K562 (cell line): Measurements from ENCODE around the gene CLDN5. TPM values are rescaled to one million over a fixed set of nuclear protein-coding genes. Genes with fewer than 3 reads are reported as not detected.

Experiments used
- ATAC-seq: fragments of 200-7000 bp; cut with Tn5 transposase; 3 replicates; pipeline ENCODE4 v1.9.1; 2020; ENCODE audit warnings: moderate library complexity
- BruUV-seq: library from RNA; stranded (reverse); fragments of 400-500 nt; replicated peaks from 2 replicates; lab custom pipeline; 2021; lab: Mats Ljungman, UMichigan
- CTCF ChIA-PET: fragments of 300-600 bp; formaldehyde crosslinking; extraction: SDS; loops from one replicate; lab custom pipeline; 2021; ENCODE audit warnings: low intra/inter-chr PET ratio; lab: Yijun Ruan, JAX
- POLR2A ChIA-PET: fragments of 300-600, 350-650 bp; sonication (Branson Sonifier 250); formaldehyde crosslinking; extraction: SDS; loops from one replicate; lab custom pipeline; 2021; ENCODE audit warnings: antibody characterized with exemption, inconsistent platforms; lab: Yijun Ruan, JAX
- DNase-seq, 4 experiments: peaks; one replicate each; pipeline versions ENCODE4 v3.0.0 to v3.0.0-alpha.2; 2011 to 2018; ENCODE audit warnings: low spot score in 3 of 4, mixed read lengths in 3 of 4; ENCODE audit errors: extremely low read depth in 1 of 4
- FAIRE-seq: peaks from 2 replicates; lab custom pipeline; 2011; peaks lifted over from hg19 to GRCh38; lab: Jason Lieb, UNC
- H2AFZ ChIP-seq: 2 replicates; pipeline ENCODE4 v1.6.0; 2011; ENCODE audit warnings: low read depth, low read length, control low read depth, inconsistent platforms
- H3K27ac ChIP-seq: fragments of 200-600 bp; 3 replicates; pipeline ENCODE4 v1.8.0; 2011; ENCODE audit warnings: low read depth, mild to moderate bottlenecking, control low read depth, inconsistent platforms, low read length, moderate library complexity, mixed read lengths; ENCODE audit errors: extremely low read depth
- H3K27me3 ChIP-seq, 2 experiments: fragments of 300-600 bp in 1 of 2; 2 replicates in 1 of 2; 3 replicates in 1 of 2; pipeline versions ENCODE4 v1.6.0 to v1.8.0; 2011; ENCODE audit warnings: inconsistent platforms in 2 of 2, low read length in 2 of 2, mild to moderate bottlenecking in 1 of 2, mixed read lengths in 1 of 2, moderate library complexity in 1 of 2; ENCODE audit not compliant: control insufficient read depth in 2 of 2, insufficient read depth in 2 of 2
- H3K36me3 ChIP-seq: fragments of 300-600 bp; 3 replicates; pipeline ENCODE4 v1.8.0; 2011; ENCODE audit warnings: mild to moderate bottlenecking, low read length, inconsistent platforms; ENCODE audit not compliant: control insufficient read depth, insufficient read depth
- H3K4me1 ChIP-seq, 2 experiments: fragments of 200-600 bp in 1 of 2; replicated peaks in 1 of 2; 2 replicates in 1 of 2; 3 replicates in 1 of 2; pipeline versions ENCODE4 v1.5.1 to v1.8.0; 2011; ENCODE audit warnings: inconsistent platforms in 2 of 2, low read length in 2 of 2, mild to moderate bottlenecking in 1 of 2, mixed read lengths in 1 of 2, moderate library complexity in 1 of 2; ENCODE audit not compliant: control insufficient read depth in 2 of 2, insufficient read depth in 2 of 2
- H3K4me2 ChIP-seq: 2 replicates; pipeline ENCODE4 v1.6.1; 2011; ENCODE audit warnings: low read length, control low read depth, inconsistent platforms, mixed read lengths; ENCODE audit not compliant: insufficient read depth
- H3K4me3 ChIP-seq: fragments of 200-600 bp; sonication (generic), shearing (Covaris generic); 2 replicates; pipeline ENCODE4 v1.5.1; 2016; ENCODE audit warnings: control low read depth, inconsistent platforms
- H3K79me2 ChIP-seq: fragments of 200-600 bp; 3 replicates; pipeline ENCODE4 v1.8.0; 2011; ENCODE audit warnings: low read length, inconsistent platforms; ENCODE audit not compliant: control insufficient read depth, insufficient read depth
- H3K9ac ChIP-seq, 2 experiments: 2 replicates each; pipeline versions ENCODE4 v1.6.0 to v1.6.1; 2011; ENCODE audit warnings: low read depth in 2 of 2, low read length in 2 of 2, control low read depth in 1 of 2, inconsistent platforms in 1 of 2, mild to moderate bottlenecking in 1 of 2, mixed read lengths in 1 of 2; ENCODE audit not compliant: insufficient read depth in 1 of 2
- H3K9me1 ChIP-seq: one replicate; pipeline ENCODE4 v1.6.0; 2011; ENCODE audit warnings: inconsistent platforms, mild to moderate bottlenecking, low read length, moderate library complexity; ENCODE audit not compliant: control insufficient read depth, insufficient read depth
- H3K9me3 ChIP-seq: replicated peaks from 2 replicates; pipeline ENCODE4 v1.5.1; 2011; ENCODE audit warnings: low read depth, low read length, inconsistent platforms; ENCODE audit not compliant: control insufficient read depth, insufficient read depth
- H4K20me1 ChIP-seq: replicated peaks from 2 replicates; pipeline ENCODE4 v1.6.1; 2011; ENCODE audit warnings: low read length, inconsistent platforms, mixed read lengths; ENCODE audit not compliant: control insufficient read depth, insufficient read depth
- CBX8 ChIP-seq: fragments of 200-600 bp; sonication (generic); IDR thresholded peaks from 2 replicates; pipeline ENCODE4 v1.6.1; 2012; ENCODE audit warnings: borderline replicate concordance, mixed run types, low read depth, mild to moderate bottlenecking, moderate library complexity, mixed read lengths, low read length, control low read depth, inconsistent platforms; ENCODE audit not compliant: poor library complexity, severe bottlenecking; ENCODE audit errors: extremely low read depth
- CEBPG ChIP-seq, 3 experiments: fragments of 200-800 bp in 1 of 3; sonication (Bioruptor generic) in 1 of 3; sonication (generic) in 1 of 3; formaldehyde crosslinking in 1 of 3; IDR thresholded peaks in 2 of 3; conservative IDR thresholded peaks in 1 of 3; 2 replicates each; pipeline versions ENCODE4 v1.6.1 to v1.8.0; 2016 to 2022; ENCODE audit warnings: missing compliant biosample characterization in 2 of 3, missing genetic modification characterization in 2 of 3, mild to moderate bottlenecking in 1 of 3, missing genetic modification reagents in 1 of 3
- CREBBP ChIP-seq: IDR thresholded peaks from one replicate; pipeline ENCODE4 v1.6.1; 2012; ENCODE audit warnings: low read depth, mild to moderate bottlenecking, control low read depth, inconsistent platforms, low read length
- CREM ChIP-seq: IDR thresholded peaks from 2 replicates; pipeline ENCODE4 v1.6.1; 2014; ENCODE audit warnings: antibody characterized with exemption, low read depth
- MYC ChIP-seq, 2 experiments: fragments of 250-450 bp in 1 of 2; sonication (Bioruptor Pico) in 1 of 2; IDR thresholded peaks; 2 replicates each; pipeline versions ENCODE4 v1.5.1 to v1.6.1; 2012 to 2021; ENCODE audit warnings: low read depth in 2 of 2, borderline replicate concordance in 1 of 2, improper control_type of control experiment in 1 of 2, low read length in 1 of 2, mild to moderate bottlenecking in 1 of 2, moderate library complexity in 1 of 2
- MYNN ChIP-seq, 2 experiments: sonication (generic); formaldehyde crosslinking in 1 of 2; IDR thresholded peaks; 2 replicates each; pipeline versions ENCODE4 v1.5.0 to v1.6.1; 2016 to 2020; ENCODE audit warnings: antibody characterized with exemption in 1 of 2, missing genetic modification reagents in 1 of 2
- NFATC3 ChIP-seq: fragments of 450-650 bp; IDR thresholded peaks from 2 replicates; pipeline ENCODE4 v1.6.1; 2017; ENCODE audit warnings: mild to moderate bottlenecking
- NFXL1 ChIP-seq: fragments of 450-650 bp; formaldehyde crosslinking; IDR thresholded peaks from 2 replicates; pipeline ENCODE4 v1.4.0; 2021; ENCODE audit warnings: mild to moderate bottlenecking
- NONO ChIP-seq, 2 experiments: fragments of 200-400 bp in 1 of 2; fragments of 450-650 bp in 1 of 2; formaldehyde crosslinking in 1 of 2; IDR thresholded peaks; 2 replicates each; pipeline ENCODE4 v1.6.1; 2017; ENCODE audit warnings: low read depth in 2 of 2, mild to moderate bottlenecking in 2 of 2, moderate library complexity in 2 of 2, low read length in 1 of 2
- PCBP1 ChIP-seq: fragments of 200-400 bp; formaldehyde crosslinking; IDR thresholded peaks from 2 replicates; pipeline ENCODE4 v1.6.1; 2018; ENCODE audit warnings: mild to moderate bottlenecking, low read depth, low read length; ENCODE audit not compliant: poor library complexity, severe bottlenecking
- POLR2A ChIP-seq: fragments of 450-650 bp; conservative IDR thresholded peaks from 2 replicates; pipeline ENCODE4 v1.6.1; 2016
- POLR2B ChIP-seq: fragments of 450-650 bp; IDR thresholded peaks from 2 replicates; pipeline ENCODE4 v1.6.1; 2018; ENCODE audit warnings: low read depth; ENCODE audit not compliant: partially characterized antibody
- PURB ChIP-seq: sonication (generic); formaldehyde crosslinking; IDR thresholded peaks from 2 replicates; pipeline ENCODE4 v1.9.0; 2021; ENCODE audit warnings: low read depth, mild to moderate bottlenecking, missing genetic modification reagents
- SUPT5H ChIP-seq: fragments of 450-650 bp; IDR thresholded peaks from 2 replicates; pipeline ENCODE4 v1.6.1; 2016
- TEAD4 ChIP-seq, 2 experiments: sonication (generic) in 1 of 2; formaldehyde crosslinking in 1 of 2; IDR thresholded peaks; 2 replicates each; pipeline versions ENCODE4 v1.6.1 to v1.8.0; 2012 to 2022; ENCODE audit warnings: borderline replicate concordance in 1 of 2, inconsistent platforms in 1 of 2, low read length in 1 of 2, mild to moderate bottlenecking in 1 of 2, missing genetic modification reagents in 1 of 2
- ZNF695 ChIP-seq: fragments of 450-650 bp; formaldehyde crosslinking; IDR thresholded peaks from 2 replicates; pipeline ENCODE4 v1.4.0; 2020; ENCODE audit warnings: mild to moderate bottlenecking, moderate library complexity
- ZNF77 ChIP-seq: fragments of 250-450 bp; sonication (Bioruptor Pico); IDR thresholded peaks from 2 replicates; pipeline ENCODE4 v1.5.0; 2020
- WGBS: fragments of 100-300 bp; shearing (Covaris generic); methylation state at CpG from one replicate; pipeline ENCODE4 v1.1.6; 2016; ENCODE audit warnings: low coverage, mixed read lengths; ENCODE audit not compliant: insufficient coverage; ENCODE audit errors: missing lambda C conversion rate; 5-methylcytosine and 5-hydroxymethylcytosine counted together
- in situ Hi-C: fragments of 300-500 bp; cut with MboI; formaldehyde crosslinking; loops from 4 replicates; pipeline ENCODE4 v1.15.0; 2018; ENCODE audit warnings: inconsistent platforms, mixed read lengths
- intact Hi-C: fragments of 100-400 bp; cut with micrococcal nuclease; formaldehyde crosslinking; loops from 2 replicates; pipeline ENCODE4 v1.14.2; 2022
- polyA plus RNA-seq, 8 experiments: library from polyadenylated mRNA; depleted of rRNA in 4 of 8; stranded (reverse) in 5 of 8; unstranded in 3 of 8; fragments of >200 nt; fragmentation: Nextera tagmentation in 2 of 8; fragmentation: Illumina TruSeq in 1 of 8; extraction: Ambion mirVana in 2 of 8; extraction: Trizol in 1 of 8; gene quantifications; 2 replicates each; pipeline versions ENCODE4 v1.2.1 to v1.2.3, GENCODE V29; 2011 to 2014; ENCODE audit warnings: inconsistent platforms in 1 of 8, missing spikeins in 1 of 8
- total RNA-seq, 7 experiments: library from RNA; depleted of rRNA in 6 of 7; stranded (reverse); fragments of >200 nt in 6 of 7; fragmentation: Illumina TruSeq in 2 of 7; extraction: Trizol in 2 of 7; gene quantifications; 2 replicates each; pipeline versions ENCODE4 v1.2.1 to v1.2.3, GENCODE V29; 2011 to 2021; ENCODE audit warnings: low replicate concordance in 1 of 7
- TF ChIP-seq, protein P1 (sequence below): fragments of 250-450 bp; sonication (Bioruptor Pico); IDR thresholded peaks from 2 replicates; pipeline ENCODE4 v1.9.0; 2021; ENCODE audit warnings: mild to moderate bottlenecking, inconsistent platforms

Gene CLDN5
- total and polyA plus RNA-seq, 9 of the 15 experiments (the other 6 are each of a cell fraction or from before 2014, with no cell fraction given): 0.20 TPM; not detected in 8

DNA sequence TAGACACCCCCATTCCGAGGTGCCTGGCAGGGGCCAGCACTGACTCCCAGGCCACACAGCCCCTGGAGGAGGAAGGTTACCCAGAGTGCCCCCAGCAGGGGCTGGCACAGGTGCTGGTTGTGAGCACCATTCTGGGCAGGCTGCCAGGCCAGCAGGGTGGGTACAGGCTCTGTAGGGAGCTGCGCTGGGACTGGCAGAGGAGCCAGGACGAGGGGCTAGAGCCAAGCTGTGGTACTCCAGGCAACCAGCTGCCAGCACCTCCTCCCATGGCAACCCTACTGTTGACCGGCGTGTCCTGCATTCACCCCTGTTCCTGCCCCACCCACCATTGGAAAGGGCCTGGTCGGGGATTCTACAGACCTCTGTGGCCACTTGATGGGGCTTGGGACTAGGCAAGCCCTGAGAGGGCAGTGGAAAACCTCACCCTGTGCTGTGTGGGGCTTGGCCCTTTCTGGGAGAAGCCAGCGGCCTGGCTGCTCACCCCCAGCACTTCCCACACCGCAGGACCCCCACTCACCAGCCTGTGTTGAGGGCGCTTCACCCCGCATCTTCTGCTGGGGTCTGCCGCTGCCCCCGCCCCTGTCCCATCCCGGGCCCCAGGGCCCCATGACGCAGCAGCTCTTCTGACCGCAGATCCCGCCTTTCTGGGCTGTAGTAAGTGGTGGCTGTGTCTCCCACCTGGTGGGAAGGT, 1.9 kb downstream of the CLDN5 start:
- POLR2A ChIA-PET: interaction anchor here (0.6 to 2.8 kb wide), 18 partner anchors 8 to 318 kb away, joined by 3 to 22 read pairs (median 4); partner anchors contain the start of gene C22orf39
- ATAC-seq (peak; percentile 19), DNase-seq (peak in 2 of 4 experiments; percentile 53 to 64), FAIRE-seq (no peak)
- peak overlapping the region in 1 of 2 experiments; percentile 56; a peak in 2 of 4 replicates for H3K9ac ChIP-seq
- H2AFZ ChIP-seq: no peak overlapping the region
- BruUV-seq: no TSS peak
- H3K4me2 ChIP-seq: no peak overlapping the region
- H3K4me3 ChIP-seq: no peak overlapping the region
- H3K27me3 ChIP-seq: peaks cover 11 to 12% of the 10 kb centered on the region in 2 experiments; a peak in 4 of 5 replicates
- H3K36me3 ChIP-seq: peaks cover 54% of the 10 kb centered on the region; the same call in 2 of the 3 replicates
- intact Hi-C loops: no loop called here
- no peaks in the 10 kb centered on the region for H3K79me2 ChIP-seq
- 78% methylated on average over 16 of the region's 16 CpGs for WGBS
- no peaks in the 10 kb centered on the region for H3K9me1 ChIP-seq
- no peak overlapping the region for H3K27ac ChIP-seq
- CTCF ChIA-PET: no interaction called here
- H3K9me3 ChIP-seq: no peaks in the 10 kb centered on the region
- H3K4me1 ChIP-seq: peaks cover 0 to 44% of the 10 kb centered on the region in 2 experiments; a peak in 3 of 5 replicates
- in situ Hi-C loops: no loop called here
- peaks cover 16% of the 10 kb centered on the region for H4K20me1 ChIP-seq
- no peak for TF ChIP-seq PURB (CRISPR knock-in tag)
- peak; percentile 43 for TF ChIP-seq POLR2B
- 0 out of 2 replicates have a peak, but pooled peaks have one; percentile 3 for TF ChIP-seq CREM
- TF ChIP-seq TEAD4 (IDR thresholded peaks at IDR 0.05; ENCODE audit: low read length): no peak
- TF ChIP-seq TEAD4 (CRISPR knock-in tag; IDR thresholded peaks at IDR 0.05; ENCODE audit: borderline replicate concordance): 0 out of 2 replicates have a peak, but pooled peaks have one; percentile 56
- no peak for TF ChIP-seq NONO (IDR thresholded peaks at IDR 0.05; ENCODE audit: low read depth in 2 of 2, low read length in 1 of 2)
- no peak for TF ChIP-seq NFATC3
- TF ChIP-seq PCBP1: peak; percentile 47
- peak; percentile 53 for TF ChIP-seq SUPT5H
- 0 out of 2 replicates have a peak, but pooled peaks have one; percentile 21 for TF ChIP-seq CEBPG (CRISPR knock-in tag; IDR thresholded peaks at IDR 0.05)
- no peak for TF ChIP-seq CEBPG (tag; conservative IDR thresholded peaks at IDR 0.05 in 1 of 2, IDR thresholded peaks at IDR 0.05 in 1 of 2)
- TF ChIP-seq CBX8: no peak
- no peak for TF ChIP-seq MYC (IDR thresholded peaks at IDR 0.05; ENCODE audit: low read depth, low read length)
- TF ChIP-seq MYC (CRISPR knock-in tag; IDR thresholded peaks at IDR 0.05; ENCODE audit: borderline replicate concordance, low read depth): 0 out of 2 replicates have a peak, but pooled peaks have one; percentile 51
- TF ChIP-seq ZNF695 (CRISPR knock-in tag): 0 out of 2 replicates have a peak, but pooled peaks have one; percentile 26
- 0 out of 2 replicates have a peak, but pooled peaks have one; percentile 47 for TF ChIP-seq ZNF77 (CRISPR knock-in tag)
- TF ChIP-seq MYNN (IDR thresholded peaks at IDR 0.05): peak; percentile 66
- TF ChIP-seq MYNN (CRISPR knock-in tag; IDR thresholded peaks at IDR 0.05): no peak
- 0 out of 2 replicates have a peak, but pooled peaks have one; percentile 11 for TF ChIP-seq NFXL1
- no peak for TF ChIP-seq CREBBP
- TF ChIP-seq, protein P1, sequence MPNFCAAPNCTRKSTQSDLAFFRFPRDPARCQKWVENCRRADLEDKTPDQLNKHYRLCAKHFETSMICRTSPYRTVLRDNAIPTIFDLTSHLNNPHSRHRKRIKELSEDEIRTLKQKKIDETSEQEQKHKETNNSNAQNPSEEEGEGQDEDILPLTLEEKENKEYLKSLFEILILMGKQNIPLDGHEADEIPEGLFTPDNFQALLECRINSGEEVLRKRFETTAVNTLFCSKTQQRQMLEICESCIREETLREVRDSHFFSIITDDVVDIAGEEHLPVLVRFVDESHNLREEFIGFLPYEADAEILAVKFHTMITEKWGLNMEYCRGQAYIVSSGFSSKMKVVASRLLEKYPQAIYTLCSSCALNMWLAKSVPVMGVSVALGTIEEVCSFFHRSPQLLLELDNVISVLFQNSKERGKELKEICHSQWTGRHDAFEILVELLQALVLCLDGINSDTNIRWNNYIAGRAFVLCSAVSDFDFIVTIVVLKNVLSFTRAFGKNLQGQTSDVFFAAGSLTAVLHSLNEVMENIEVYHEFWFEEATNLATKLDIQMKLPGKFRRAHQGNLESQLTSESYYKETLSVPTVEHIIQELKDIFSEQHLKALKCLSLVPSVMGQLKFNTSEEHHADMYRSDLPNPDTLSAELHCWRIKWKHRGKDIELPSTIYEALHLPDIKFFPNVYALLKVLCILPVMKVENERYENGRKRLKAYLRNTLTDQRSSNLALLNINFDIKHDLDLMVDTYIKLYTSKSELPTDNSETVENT (CRISPR knock-in tag): 0 out of 2 replicates have a peak, but pooled peaks have one; percentile 4
- TF ChIP-seq POLR2A: peak; percentile 60
